Measurements from ENCODE around the gene ANKRD10. TPM values are rescaled to one million over a fixed set of nuclear protein-coding genes. Genes with fewer than 3 reads are reported as not detected.

Gene ANKRD10
- total RNA-seq, 1 experiment from 2014 or later = 219 TPM

DNA sequence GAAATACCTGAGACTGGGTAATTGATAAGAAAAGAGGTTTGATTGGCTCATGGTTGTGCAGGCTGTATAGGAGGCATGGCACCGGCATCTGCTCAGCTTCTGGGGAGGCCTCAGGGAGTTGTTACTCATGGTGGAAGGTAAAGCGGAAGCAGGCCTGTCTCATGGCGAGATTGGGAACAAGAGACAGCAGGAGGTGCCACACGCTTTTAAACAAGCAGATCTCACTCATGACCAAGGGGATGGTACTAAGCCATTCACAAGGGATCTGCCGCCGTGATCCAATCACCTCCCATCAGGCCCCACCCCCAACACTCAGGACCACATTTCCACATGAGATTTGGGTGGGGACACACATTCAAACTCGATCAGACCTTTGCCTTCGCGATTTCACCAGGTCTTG, 86.2 kb downstream of the ANKRD10 start:
- ATAC-seq (no peak), DNase-seq (ENCODE audit: low spot score) (no peak)
- ChIA-PET CTCF (no interaction called here), POLR2A (no interaction called here)
- Mint-ChIP-seq H3K27ac (no peak overlapping the region), H3K4me3 (no peak overlapping the region), H3K27me3 (ENCODE audit: low read depth) (no peaks in the 10 kb centered on the region), H3K4me1 (no peaks in the 10 kb centered on the region), H3K36me3 (no peaks in the 10 kb centered on the region), H3K9me3 (peaks cover 10% of the 10 kb centered on the region)
- TF ChIP-seq NFYB (CRISPR knock-in tag; conservative IDR thresholded peaks at IDR 0.05; ENCODE audit: low read depth) (no peak), SOX15 (CRISPR knock-in tag; IDR thresholded peaks at IDR 0.05) (no peak), ZNF396 (CRISPR knock-in tag; IDR thresholded peaks at IDR 0.05; ENCODE audit: borderline replicate concordance) (no peak), ZNF219 (CRISPR knock-in tag; IDR thresholded peaks at IDR 0.05; ENCODE audit: borderline replicate concordance) (no peak), HMGA2 (CRISPR knock-in tag; IDR thresholded peaks at IDR 0.05) (no peak), CREB1 (CRISPR knock-in tag; IDR thresholded peaks at IDR 0.05) (no peak)
- TF ChIP-seq, protein P1, sequence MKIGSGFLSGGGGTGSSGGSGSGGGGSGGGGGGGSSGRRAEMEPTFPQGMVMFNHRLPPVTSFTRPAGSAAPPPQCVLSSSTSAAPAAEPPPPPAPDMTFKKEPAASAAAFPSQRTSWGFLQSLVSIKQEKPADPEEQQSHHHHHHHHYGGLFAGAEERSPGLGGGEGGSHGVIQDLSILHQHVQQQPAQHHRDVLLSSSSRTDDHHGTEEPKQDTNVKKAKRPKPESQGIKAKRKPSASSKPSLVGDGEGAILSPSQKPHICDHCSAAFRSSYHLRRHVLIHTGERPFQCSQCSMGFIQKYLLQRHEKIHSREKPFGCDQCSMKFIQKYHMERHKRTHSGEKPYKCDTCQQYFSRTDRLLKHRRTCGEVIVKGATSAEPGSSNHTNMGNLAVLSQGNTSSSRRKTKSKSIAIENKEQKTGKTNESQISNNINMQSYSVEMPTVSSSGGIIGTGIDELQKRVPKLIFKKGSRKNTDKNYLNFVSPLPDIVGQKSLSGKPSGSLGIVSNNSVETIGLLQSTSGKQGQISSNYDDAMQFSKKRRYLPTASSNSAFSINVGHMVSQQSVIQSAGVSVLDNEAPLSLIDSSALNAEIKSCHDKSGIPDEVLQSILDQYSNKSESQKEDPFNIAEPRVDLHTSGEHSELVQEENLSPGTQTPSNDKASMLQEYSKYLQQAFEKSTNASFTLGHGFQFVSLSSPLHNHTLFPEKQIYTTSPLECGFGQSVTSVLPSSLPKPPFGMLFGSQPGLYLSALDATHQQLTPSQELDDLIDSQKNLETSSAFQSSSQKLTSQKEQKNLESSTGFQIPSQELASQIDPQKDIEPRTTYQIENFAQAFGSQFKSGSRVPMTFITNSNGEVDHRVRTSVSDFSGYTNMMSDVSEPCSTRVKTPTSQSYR (CRISPR knock-in tag; IDR thresholded peaks at IDR 0.05) = no peak
- TF ChIP-seq, protein P2, sequence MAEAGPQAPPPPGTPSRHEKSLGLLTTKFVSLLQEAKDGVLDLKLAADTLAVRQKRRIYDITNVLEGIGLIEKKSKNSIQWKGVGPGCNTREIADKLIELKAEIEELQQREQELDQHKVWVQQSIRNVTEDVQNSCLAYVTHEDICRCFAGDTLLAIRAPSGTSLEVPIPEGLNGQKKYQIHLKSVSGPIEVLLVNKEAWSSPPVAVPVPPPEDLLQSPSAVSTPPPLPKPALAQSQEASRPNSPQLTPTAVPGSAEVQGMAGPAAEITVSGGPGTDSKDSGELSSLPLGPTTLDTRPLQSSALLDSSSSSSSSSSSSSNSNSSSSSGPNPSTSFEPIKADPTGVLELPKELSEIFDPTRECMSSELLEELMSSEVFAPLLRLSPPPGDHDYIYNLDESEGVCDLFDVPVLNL (CRISPR knock-in tag; IDR thresholded peaks at IDR 0.05; ENCODE audit: borderline replicate concordance, low read depth) = no peak
- TF ChIP-seq, protein P3, sequence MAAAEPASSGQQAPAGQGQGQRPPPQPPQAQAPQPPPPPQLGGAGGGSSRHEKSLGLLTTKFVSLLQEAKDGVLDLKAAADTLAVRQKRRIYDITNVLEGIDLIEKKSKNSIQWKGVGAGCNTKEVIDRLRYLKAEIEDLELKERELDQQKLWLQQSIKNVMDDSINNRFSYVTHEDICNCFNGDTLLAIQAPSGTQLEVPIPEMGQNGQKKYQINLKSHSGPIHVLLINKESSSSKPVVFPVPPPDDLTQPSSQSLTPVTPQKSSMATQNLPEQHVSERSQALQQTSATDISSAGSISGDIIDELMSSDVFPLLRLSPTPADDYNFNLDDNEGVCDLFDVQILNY (CRISPR knock-in tag; IDR thresholded peaks at IDR 0.05) = no peak
- TF ChIP-seq, protein P4, sequence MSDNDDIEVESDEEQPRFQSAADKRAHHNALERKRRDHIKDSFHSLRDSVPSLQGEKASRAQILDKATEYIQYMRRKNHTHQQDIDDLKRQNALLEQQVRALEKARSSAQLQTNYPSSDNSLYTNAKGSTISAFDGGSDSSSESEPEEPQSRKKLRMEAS (CRISPR knock-in tag; IDR thresholded peaks at IDR 0.05) = no peak
- TF ChIP-seq, protein P5, sequence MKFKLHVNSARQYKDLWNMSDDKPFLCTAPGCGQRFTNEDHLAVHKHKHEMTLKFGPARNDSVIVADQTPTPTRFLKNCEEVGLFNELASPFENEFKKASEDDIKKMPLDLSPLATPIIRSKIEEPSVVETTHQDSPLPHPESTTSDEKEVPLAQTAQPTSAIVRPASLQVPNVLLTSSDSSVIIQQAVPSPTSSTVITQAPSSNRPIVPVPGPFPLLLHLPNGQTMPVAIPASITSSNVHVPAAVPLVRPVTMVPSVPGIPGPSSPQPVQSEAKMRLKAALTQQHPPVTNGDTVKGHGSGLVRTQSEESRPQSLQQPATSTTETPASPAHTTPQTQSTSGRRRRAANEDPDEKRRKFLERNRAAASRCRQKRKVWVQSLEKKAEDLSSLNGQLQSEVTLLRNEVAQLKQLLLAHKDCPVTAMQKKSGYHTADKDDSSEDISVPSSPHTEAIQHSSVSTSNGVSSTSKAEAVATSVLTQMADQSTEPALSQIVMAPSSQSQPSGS (CRISPR knock-in tag; IDR thresholded peaks at IDR 0.05; ENCODE audit: borderline replicate concordance, low read depth) = no peak
- TF ChIP-seq, protein P6, sequence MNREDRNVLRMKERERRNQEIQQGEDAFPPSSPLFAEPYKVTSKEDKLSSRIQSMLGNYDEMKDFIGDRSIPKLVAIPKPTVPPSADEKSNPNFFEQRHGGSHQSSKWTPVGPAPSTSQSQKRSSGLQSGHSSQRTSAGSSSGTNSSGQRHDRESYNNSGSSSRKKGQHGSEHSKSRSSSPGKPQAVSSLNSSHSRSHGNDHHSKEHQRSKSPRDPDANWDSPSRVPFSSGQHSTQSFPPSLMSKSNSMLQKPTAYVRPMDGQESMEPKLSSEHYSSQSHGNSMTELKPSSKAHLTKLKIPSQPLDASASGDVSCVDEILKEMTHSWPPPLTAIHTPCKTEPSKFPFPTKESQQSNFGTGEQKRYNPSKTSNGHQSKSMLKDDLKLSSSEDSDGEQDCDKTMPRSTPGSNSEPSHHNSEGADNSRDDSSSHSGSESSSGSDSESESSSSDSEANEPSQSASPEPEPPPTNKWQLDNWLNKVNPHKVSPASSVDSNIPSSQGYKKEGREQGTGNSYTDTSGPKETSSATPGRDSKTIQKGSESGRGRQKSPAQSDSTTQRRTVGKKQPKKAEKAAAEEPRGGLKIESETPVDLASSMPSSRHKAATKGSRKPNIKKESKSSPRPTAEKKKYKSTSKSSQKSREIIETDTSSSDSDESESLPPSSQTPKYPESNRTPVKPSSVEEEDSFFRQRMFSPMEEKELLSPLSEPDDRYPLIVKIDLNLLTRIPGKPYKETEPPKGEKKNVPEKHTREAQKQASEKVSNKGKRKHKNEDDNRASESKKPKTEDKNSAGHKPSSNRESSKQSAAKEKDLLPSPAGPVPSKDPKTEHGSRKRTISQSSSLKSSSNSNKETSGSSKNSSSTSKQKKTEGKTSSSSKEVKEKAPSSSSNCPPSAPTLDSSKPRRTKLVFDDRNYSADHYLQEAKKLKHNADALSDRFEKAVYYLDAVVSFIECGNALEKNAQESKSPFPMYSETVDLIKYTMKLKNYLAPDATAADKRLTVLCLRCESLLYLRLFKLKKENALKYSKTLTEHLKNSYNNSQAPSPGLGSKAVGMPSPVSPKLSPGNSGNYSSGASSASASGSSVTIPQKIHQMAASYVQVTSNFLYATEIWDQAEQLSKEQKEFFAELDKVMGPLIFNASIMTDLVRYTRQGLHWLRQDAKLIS (CRISPR knock-in tag; IDR thresholded peaks at IDR 0.05; ENCODE audit: borderline replicate concordance) = no peak
- TF ChIP-seq, protein P7, sequence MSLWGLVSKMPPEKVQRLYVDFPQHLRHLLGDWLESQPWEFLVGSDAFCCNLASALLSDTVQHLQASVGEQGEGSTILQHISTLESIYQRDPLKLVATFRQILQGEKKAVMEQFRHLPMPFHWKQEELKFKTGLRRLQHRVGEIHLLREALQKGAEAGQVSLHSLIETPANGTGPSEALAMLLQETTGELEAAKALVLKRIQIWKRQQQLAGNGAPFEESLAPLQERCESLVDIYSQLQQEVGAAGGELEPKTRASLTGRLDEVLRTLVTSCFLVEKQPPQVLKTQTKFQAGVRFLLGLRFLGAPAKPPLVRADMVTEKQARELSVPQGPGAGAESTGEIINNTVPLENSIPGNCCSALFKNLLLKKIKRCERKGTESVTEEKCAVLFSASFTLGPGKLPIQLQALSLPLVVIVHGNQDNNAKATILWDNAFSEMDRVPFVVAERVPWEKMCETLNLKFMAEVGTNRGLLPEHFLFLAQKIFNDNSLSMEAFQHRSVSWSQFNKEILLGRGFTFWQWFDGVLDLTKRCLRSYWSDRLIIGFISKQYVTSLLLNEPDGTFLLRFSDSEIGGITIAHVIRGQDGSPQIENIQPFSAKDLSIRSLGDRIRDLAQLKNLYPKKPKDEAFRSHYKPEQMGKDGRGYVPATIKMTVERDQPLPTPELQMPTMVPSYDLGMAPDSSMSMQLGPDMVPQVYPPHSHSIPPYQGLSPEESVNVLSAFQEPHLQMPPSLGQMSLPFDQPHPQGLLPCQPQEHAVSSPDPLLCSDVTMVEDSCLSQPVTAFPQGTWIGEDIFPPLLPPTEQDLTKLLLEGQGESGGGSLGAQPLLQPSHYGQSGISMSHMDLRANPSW (CRISPR knock-in tag; conservative IDR thresholded peaks at IDR 0.05; ENCODE audit: low read depth) = no peak

Other genes with a start within 250 kb of the ANKRD10 start
- gene CARS2, start 209.0 kb downstream of the ANKRD10 start, total RNA-seq (2021) = 39.9 to 50.9 TPM (median 50.0 TPM) in 3 replicates
- gene ING1, start 201.4 kb downstream of the ANKRD10 start, total RNA-seq (2021) = 26.2 to 27.5 TPM (median 26.9 TPM) in 3 replicates
- 43.3 to 47.3 TPM (median 44.3 TPM) in 3 replicates for gene ARHGEF7, start 200.2 kb upstream of the ANKRD10 start, total RNA-seq (2021)